MG63 (cell line): Measurements from ENCODE around the gene ZSWIM6. TPM values are rescaled to one million over a fixed set of nuclear protein-coding genes. Genes with fewer than 3 reads are reported as not detected.

Source experiments
- DNase-seq: peaks from one replicate; pipeline ENCODE4 v3.0.0-alpha.2; 2020
- H3K27me3 ChIP-seq: fragments of 250-450 bp; sonication (Bioruptor Pico); 2 replicates; pipeline ENCODE4 v1.5.1; 2020; ENCODE audit warnings: mild to moderate bottlenecking, moderate library complexity
- H3K36me3 ChIP-seq: fragments of 250-450 bp; sonication (Bioruptor Pico); 2 replicates; pipeline ENCODE4 v1.5.1; 2020; ENCODE audit warnings: mild to moderate bottlenecking, moderate library complexity
- H3K4me3 ChIP-seq: fragments of 250-450 bp; sonication (Bioruptor Pico); 2 replicates; pipeline ENCODE4 v1.5.1; 2020; ENCODE audit warnings: mild to moderate bottlenecking, moderate library complexity
- H3K9me3 ChIP-seq: fragments of 250-450 bp; sonication (Bioruptor Pico); 2 replicates; pipeline ENCODE4 v1.5.1; 2020; ENCODE audit warnings: mild to moderate bottlenecking, moderate library complexity
- total RNA-seq: library from RNA; depleted of rRNA; stranded (reverse); fragments of >200 nt; shearing (Covaris generic); gene quantifications from 2 replicates; pipeline ENCODE4 v1.2.3, GENCODE V29; 2014; ENCODE audit warnings: low replicate concordance

Gene ZSWIM6
- total RNA-seq, 1 experiment from 2014 or later, result 3.3 TPM

DNA sequence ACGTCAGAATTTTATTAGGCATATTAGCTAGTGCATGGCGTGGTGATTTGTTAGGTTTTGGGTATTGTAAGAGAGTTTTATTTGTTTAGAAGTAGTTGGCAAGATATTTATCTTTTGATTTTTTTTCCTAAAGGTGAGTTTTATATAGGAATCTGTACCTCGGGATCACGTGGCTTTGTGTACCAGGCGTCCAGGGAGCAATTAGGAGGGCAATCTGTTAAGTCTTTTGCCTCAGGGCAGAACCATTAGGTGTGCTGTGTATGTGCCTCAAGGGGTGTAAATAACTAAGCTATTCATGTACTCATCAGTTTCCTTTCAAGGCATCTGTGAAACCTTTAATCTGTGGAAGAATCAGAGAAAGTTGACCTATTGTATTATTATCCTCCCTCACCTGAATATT, 39.4 kb downstream of the ZSWIM6 start:
- no peaks in the 10 kb centered on the region for H3K9me3 ChIP-seq
- no peak overlapping the region for H3K4me3 ChIP-seq
- no peaks in the 10 kb centered on the region for H3K36me3 ChIP-seq

DNA sequence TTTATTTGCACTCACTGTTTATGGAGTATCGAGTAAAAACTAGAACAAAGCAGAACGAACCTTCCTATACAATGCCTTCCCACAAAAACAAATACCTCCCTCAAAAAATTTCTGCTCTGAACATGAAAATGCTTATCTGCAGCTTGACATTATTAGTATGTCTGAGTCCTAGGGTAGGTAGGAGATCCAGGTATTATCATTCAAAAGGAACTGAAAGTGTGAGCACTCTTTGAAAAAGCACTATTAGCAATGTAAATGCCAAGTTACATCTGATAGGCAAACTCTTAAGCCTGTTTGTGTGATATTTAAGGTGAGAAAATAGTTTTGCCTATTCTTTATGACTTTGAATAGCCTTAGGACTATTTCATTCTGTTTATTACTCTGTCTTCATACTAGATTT, 47.6 kb downstream of the ZSWIM6 start:
- no peak for DNase-seq
- Histone ChIP-seq H3K9me3 (no peaks in the 10 kb centered on the region), H3K36me3 (no peaks in the 10 kb centered on the region; the same call in 1 of the 2 replicates), H3K27me3 (no peaks in the 10 kb centered on the region), H3K4me3 (no peak overlapping the region)

More for the DNA sequence above, 39.4 kb downstream of the ZSWIM6 start:
- DNase-seq, result no peak
- no peaks in the 10 kb centered on the region for H3K27me3 ChIP-seq

DNA sequence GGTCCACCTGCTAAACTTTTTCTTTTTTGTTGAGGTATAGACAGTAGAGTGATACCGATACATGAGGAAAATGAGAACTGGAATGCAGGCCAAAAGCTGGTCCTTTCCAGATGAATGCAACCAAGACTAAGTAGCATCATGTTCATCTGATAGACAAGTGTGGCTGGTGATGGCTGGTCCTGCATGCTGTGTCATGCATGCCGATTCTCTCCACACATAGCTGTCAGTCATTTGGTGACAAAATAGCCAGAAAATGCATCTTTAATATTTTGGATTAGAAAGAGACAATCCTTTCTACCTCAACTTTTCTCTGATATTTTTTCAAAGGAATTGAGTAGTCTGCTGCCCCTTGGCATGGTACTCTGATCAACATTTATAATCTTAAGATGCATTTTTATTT, 49.9 kb downstream of the ZSWIM6 start:
- no peak for DNase-seq
- Histone ChIP-seq H3K9me3 (no peaks in the 10 kb centered on the region), H3K4me3 (no peak overlapping the region), H3K27me3 (no peaks in the 10 kb centered on the region), H3K36me3 (no peaks in the 10 kb centered on the region; the same call in 1 of the 2 replicates)

DNA sequence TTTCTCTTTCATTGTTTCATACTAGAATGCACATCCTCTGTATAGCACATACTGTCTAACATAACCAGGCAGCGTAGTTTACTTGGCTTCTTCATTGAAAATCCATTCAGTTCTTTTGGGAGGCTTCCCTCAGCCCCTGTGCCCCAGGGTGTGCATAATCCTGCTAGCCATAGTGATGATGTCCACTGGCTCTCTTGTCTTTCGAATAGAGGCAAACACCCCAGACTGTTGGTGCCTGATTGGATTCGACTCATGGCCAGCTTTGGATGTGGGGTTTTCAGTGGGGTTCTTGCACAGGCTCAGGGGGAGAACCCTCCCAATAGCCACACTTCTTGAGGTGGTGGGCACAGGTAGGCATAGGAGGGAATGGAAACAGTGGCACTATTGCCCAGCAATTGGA, 53.6 kb downstream of the ZSWIM6 start:
- DNase-seq, result no peak
- Histone ChIP-seq H3K4me3 (no peak overlapping the region), H3K36me3 (no peaks in the 10 kb centered on the region), H3K27me3 (no peaks in the 10 kb centered on the region), H3K9me3 (no peaks in the 10 kb centered on the region)

DNA sequence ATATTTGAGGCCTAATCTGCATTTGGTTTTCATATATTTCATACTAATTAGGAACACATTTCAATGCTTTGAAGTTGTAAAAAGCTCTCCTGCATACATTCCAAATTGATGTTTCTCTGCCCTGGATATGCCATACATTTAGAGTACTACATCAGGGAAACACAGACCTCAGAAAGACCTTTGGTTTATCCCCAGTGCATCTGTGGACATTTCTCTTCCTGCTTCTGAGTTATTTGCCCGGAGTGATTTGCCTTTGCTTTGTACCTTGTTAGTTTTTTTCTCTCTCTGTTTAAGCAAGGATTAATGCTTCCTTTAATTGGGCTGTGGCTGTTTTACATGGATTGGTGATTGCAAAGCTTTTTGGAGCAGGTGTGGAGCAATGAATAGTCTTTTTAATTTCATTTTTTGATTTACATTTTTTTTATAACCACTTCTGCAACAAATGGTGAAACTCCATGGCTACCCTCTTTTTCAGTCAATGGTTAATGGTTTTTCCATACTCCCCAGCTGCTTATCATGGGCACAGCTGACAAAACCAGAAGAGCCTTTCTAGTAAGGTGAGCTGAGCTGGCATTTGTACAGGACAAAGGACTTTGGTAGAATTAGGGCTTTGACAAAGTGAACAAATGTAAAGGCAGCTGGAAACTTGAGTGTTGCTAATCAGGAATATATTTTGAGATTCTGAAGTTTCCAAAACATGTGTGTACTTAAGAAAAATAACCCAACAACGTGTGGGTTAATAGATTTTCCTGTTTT, 54.2 kb downstream of the ZSWIM6 start:
- no peak overlapping the region for H3K4me3 ChIP-seq

DNA sequence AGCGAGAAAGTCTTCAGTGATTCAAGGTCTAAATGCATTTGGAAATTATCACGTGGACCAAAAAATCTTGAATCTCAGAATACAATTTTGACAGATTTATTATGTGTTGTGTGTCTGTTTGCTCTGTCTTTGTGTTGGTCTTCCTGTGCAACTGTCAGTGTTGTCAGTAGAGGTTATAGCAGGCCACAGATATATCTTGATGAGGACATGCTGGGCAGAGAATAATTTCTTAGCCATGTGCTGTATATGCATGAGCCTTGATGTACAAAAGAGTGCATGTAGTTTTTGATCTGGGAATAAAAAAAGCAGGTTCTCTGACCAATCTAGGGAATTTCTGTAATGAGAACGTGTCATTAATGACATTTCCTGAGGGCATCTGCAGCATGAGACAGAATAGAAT, 57.6 kb downstream of the ZSWIM6 start:
- Histone ChIP-seq H3K9me3 (no peaks in the 10 kb centered on the region), H3K36me3 (no peaks in the 10 kb centered on the region), H3K4me3 (no peak overlapping the region), H3K27me3 (no peaks in the 10 kb centered on the region)
- no peak for DNase-seq

More for the DNA sequence above, 54.2 kb downstream of the ZSWIM6 start:
- DNase-seq, result no peak
- Histone ChIP-seq H3K9me3 (no peaks in the 10 kb centered on the region), H3K36me3 (no peaks in the 10 kb centered on the region), H3K27me3 (no peaks in the 10 kb centered on the region)

DNA sequence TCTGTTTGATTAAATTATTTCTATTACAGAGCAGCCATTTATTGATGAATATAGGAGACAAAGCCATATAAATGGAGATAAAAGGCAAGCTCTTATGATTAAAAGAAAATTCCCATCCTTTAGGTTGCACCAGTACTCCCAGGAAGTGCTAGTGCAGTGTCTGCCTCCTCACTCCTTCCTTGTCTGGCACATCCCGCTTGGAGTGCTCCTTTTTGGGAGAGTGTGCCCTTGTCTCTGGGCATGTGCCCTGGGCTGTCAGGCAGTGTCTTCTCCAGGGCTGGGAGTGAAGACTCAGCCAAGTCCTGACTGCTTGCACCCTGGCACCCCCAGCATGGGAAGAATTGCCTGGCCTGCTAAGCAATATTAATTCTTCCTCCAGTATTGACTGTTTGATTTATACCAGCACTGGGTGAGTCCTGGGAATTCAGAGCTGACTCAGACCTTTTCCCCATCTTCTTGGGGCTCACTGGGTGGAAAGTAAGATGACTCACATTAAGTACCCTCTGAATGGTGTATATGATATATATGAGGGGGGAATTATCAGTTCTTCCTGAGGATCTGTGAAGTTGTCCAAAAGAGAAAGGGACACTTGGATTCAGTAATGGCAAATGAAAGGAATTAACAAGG, 62.1 kb downstream of the ZSWIM6 start:
- Histone ChIP-seq H3K4me3 (no peak overlapping the region), H3K9me3 (no peaks in the 10 kb centered on the region), H3K36me3 (no peaks in the 10 kb centered on the region), H3K27me3 (no peaks in the 10 kb centered on the region)
- DNase-seq, result no peak

DNA sequence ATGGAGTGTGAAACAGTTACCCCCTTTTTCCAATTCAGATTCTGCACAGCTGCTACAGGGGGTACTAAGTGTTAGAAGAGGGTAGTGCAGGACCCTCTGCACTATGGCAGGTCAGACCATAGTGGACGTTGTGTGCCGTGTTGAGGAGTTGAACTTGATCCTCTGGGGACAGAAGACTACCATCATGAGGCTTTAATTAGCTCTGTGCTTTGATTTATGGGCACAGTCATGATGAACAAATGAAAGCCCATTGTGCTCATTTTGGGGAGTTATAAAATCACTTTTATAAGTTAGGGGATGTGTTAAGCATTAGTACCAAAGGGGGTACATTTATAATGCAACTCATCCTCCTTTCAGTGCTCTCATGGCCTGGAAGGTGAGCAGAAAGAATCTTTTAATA, 62.7 kb downstream of the ZSWIM6 start:
- H3K36me3 ChIP-seq, result no peaks in the 10 kb centered on the region
- no peak overlapping the region for H3K4me3 ChIP-seq
- no peak for DNase-seq

DNA sequence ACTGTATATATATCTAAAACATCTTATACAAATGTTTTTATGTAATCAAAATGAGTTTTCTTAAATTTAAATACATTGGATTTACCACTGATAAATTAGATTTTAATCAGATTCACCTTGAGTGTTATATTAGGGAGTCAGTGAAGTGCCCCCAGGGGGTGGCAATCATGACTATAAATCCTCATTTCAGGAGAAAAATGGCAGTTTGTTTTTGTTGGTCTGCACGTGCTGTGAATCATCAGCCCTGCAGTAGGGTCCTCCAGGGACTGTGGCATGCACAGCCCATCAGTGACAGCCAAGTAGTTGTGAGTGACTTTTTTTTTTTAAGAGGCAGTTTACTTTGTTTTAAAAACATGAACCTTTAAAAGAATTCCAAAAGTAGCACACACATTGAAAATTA, 65.2 kb downstream of the ZSWIM6 start:
- peak; percentile 35 for DNase-seq
- Histone ChIP-seq H3K36me3 (no peaks in the 10 kb centered on the region), H3K4me3 (no peak overlapping the region), H3K27me3 (no peaks in the 10 kb centered on the region), H3K9me3 (no peaks in the 10 kb centered on the region)

More for the DNA sequence above, 62.7 kb downstream of the ZSWIM6 start:
- Histone ChIP-seq H3K9me3 (no peaks in the 10 kb centered on the region), H3K27me3 (no peaks in the 10 kb centered on the region)

DNA sequence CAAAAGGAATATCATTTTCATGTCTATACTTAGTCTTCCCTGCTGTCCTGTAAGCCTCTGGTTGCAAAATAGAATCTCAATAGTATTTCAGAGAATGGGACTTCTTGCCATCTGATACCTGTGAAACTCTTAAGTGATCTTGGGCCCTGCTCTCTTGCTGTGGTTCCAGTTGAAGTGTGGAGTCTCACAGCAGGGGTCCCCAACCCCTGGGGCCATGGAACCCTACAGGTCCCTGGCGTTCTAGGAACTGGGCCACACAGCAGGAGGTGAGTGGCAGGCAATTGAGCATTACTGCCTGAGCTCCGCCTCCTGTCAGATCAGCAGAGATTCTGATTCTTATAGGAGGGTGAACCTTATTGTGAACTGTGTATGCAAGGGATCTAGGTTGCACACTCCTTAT, 65.9 kb downstream of the ZSWIM6 start:
- Histone ChIP-seq H3K4me3 (no peak overlapping the region), H3K27me3 (no peaks in the 10 kb centered on the region), H3K36me3 (no peaks in the 10 kb centered on the region), H3K9me3 (no peaks in the 10 kb centered on the region)
- DNase-seq, result no peak

DNA sequence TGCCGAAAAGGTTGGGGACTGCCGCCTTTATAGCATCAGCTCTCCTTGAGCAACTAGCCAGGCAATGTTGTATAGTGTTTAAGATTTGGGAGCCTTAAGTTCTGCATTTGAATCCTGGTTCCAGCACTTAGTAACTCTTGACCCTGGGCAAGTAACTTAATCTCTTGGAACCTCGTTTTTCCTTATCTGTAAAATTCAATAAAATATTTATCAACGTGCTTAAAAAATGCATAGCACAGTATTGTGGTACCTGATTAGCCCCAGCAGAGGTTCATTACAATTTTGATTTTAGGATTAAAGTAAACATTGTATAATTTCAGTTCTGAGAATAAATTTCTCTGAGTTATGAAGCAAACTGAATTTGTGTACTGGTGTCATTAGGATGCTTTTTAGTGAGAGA, 66.4 kb downstream of the ZSWIM6 start:
- no peak for DNase-seq
- Histone ChIP-seq H3K27me3 (no peaks in the 10 kb centered on the region), H3K9me3 (no peaks in the 10 kb centered on the region), H3K36me3 (no peaks in the 10 kb centered on the region), H3K4me3 (no peak overlapping the region)

DNA sequence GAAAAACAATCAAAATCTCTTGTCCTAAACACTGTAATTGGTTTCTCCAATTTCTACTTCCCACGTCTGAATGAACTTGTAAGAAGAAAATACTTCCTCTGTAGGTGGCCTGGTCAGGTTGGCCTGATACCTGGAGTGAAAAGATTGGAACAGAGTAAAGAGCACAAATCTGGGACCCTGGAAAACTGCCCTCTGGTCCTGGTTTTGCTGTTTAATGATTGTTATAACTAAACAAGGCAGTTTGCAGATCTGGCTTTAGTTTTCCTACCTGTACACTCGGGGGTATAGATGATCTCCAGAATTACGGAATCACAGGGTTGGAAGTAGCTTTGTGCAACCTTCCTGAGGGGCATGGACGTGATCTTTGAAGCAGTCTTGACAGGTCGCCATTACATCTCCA, 67.6 kb downstream of the ZSWIM6 start:
- H3K9me3 ChIP-seq, result no peaks in the 10 kb centered on the region
- DNase-seq, result no peak
- no peaks in the 10 kb centered on the region for H3K27me3 ChIP-seq
- no peak overlapping the region for H3K4me3 ChIP-seq
- H3K36me3 ChIP-seq, result no peaks in the 10 kb centered on the region

DNA sequence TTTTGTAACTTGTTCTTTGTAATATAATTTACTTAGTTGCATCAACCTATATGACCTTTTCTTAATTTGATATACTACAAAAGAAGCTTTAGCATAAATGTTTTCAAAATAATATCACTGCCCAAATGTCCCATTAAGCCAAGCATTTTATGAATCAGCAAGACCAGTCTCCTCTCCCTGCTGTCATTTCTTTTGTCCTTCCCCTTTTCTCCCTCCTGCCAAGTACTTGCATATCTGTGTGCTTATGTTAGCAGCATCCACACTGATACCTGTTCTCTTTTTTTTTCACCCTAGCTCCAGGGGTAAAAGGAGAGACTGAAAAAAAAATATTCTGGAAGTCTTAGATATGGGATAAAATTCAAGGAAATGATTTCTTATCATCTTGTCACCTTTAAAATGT, 69.7 kb downstream of the ZSWIM6 start:
- DNase-seq, result no peak
- Histone ChIP-seq H3K4me3 (no peak overlapping the region), H3K27me3 (no peaks in the 10 kb centered on the region), H3K36me3 (no peaks in the 10 kb centered on the region), H3K9me3 (no peaks in the 10 kb centered on the region)

DNA sequence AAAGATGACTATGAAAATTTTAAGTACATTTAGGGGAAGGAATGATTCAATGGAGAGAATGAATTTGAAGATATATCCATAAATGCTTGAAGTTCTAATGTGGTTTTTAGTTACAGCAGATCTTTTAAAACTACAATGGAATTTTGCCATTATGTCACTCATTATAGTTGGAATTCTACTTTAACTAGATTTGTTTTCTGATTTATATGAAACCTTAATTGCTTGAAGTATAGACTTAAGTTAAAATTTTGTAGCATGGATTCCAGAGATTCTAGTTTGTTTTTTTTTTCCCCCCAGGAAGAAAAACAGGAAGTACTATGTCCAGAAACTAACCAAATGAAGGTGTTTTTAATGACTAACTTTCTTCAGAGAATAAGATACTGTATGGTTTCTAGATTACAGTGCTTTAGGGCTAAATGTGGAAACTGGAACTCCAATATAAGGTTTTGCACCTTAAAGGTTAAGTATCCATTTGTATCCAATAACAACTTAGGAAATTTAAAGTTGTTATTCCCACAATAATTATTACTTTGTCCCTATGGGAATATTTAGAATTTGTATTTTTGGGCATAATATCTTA, 70.3 kb downstream of the ZSWIM6 start:
- H3K9me3 ChIP-seq, result no peaks in the 10 kb centered on the region
- no peak for DNase-seq
- H3K36me3 ChIP-seq, result no peaks in the 10 kb centered on the region
- H3K4me3 ChIP-seq, result no peak overlapping the region
- H3K27me3 ChIP-seq, result no peaks in the 10 kb centered on the region

DNA sequence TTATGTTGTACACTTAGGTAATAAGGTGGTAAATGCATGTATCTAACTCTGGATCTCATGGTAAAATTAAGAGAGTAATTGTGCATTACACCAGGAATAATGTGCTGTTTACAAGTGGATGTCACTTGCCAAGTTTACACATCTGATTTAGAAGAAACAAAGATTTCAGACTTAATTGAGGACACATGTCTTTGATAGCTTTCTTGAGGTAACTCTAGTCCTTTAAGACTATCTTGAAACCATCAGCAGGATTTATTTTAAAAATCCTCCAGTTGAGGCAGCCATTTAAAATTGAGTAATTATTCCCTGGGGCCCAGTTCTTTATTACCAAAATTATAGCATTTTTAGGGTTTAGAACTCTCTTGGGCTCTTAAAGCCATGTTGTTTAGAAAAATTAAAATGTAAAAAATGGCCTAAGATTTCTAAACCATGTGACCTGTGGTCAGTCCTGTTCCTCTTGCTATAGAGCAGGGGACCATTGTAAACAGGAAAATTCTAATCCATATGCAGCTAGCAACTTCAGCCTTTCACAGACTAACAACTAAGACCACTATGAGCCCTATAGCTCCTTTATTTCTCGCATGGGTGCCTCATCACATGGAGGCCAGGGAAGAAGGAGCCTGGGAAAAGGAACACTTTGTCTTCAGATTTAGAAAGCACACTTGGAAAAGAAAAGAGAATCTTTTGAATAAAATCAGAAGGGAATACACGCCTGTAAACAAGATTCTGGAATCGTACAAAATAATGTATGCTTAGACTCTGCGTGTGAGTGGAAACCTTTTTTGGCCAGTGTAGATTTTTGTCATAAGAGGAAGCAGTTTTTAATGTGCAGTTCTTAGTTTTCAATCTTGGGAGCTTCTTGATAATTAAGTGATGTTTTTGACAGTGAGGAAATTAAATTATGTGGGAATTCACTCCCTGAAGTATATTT, 71.2 kb downstream of the ZSWIM6 start:
- no peaks in the 10 kb centered on the region for H3K27me3 ChIP-seq
- H3K4me3 ChIP-seq, result no peak overlapping the region
- H3K9me3 ChIP-seq, result no peaks in the 10 kb centered on the region
- DNase-seq, result no peak
- H3K36me3 ChIP-seq, result no peaks in the 10 kb centered on the region

DNA sequence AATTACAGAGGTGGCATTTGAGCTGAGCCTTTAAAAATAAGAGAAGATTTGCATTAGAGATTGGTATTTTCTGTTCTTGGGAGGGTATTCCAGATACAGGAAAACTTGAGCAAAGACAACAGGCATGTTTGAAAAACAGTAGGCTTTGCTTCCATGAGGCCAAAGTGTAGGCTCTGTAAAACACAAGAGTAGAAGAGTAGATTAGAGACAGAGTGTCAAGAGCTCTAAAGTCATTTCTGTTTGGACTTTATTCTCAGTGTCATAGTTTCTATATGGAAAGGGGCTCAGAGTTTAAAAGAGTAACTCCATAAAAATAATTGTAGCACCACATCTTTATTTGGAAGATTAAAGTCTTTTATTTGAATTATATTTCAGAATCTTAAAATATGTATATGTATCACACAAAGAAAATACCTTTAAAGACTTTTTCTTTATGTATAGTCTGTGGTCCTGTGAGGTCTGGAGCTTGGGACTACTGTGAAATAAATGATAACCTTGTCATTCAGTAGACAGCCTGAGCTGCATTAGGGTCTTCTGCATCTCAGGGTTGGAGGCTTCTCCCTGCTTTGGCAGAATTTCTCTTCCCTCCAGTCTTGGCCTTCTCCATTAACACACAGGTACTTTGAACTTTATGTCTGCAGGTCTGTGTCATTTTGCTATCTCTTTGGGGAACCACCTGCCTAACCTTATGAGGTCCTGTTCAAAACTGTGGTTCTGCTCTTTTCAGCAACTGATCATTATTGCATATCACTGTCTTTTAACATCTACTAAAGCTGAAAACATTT, 73.6 kb downstream of the ZSWIM6 start:
- Histone ChIP-seq H3K27me3 (no peaks in the 10 kb centered on the region), H3K9me3 (no peaks in the 10 kb centered on the region), H3K4me3 (no peak overlapping the region), H3K36me3 (no peaks in the 10 kb centered on the region; the same call in 1 of the 2 replicates)
- DNase-seq, result no peak
